ENCODE results near the gene GDPGP1.
"Not testable (repeated sequence)": the region's sequence is repeated elsewhere in the genome, so short reads cannot be mapped to it uniquely, and the experiment has no call there.

The GDPGP1 gene

DNA sequence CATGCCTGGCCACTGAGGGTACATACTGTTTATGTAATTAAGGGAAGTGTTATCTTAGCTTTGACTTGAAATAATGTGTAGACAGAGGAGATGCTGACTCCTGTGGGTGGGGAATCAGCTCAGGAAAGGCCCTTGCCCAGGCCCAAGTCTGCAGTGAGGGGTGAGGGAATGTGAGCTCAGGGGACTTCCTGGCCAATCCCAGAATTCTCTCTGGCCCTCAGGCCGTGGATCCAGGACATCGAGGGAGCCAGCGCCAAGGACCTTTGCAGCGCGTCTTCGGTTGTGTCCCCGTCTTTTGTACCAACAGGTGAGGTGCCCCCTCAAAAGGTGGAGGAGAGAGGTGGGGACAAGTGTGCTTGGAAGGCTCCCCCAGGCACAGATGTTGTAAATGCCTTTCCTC, 6.7 kb upstream of the GDPGP1 start:
- no peak for DNase-seq

DNA sequence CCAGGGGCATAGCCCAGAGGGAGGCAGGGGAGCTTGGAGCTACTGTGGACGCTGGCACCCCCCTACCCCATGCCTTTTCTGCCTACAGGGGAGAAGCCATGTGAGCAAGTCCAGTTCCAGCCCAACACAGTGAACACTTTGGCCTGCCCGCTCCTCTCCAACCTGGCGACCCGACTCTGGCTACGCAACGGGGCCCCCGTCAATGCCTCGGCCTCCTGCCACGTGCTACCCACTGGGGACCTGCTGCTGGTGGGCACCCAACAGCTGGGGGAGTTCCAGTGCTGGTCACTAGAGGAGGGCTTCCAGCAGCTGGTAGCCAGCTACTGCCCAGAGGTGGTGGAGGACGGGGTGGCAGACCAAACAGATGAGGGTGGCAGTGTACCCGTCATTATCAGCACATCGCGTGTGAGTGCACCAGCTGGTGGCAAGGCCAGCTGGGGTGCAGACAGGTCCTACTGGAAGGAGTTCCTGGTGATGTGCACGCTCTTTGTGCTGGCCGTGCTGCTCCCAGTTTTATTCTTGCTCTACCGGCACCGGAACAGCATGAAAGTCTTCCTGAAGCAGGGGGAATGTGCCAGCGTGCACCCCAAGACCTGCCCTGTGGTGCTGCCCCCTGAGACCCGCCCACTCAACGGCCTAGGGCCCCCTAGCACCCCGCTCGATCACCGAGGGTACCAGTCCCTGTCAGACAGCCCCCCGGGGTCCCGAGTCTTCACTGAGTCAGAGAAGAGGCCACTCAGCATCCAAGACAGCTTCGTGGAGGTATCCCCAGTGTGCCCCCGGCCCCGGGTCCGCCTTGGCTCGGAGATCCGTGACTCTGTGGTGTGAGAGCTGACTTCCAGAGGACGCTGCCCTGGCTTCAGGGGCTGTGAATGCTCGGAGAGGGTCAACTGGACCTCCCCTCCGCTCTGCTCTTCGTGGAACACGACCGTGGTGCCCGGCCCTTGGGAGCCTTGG, 5.9 kb upstream of the GDPGP1 start:
- DNase-seq: no peak

- no peak for DNase-seq
Observed at GRCh38 chr15:90228960-90229359, 5.0 kb upstream of the GDPGP1 start.

GRCh38 chr15:90230071-90230494, 3.9 kb upstream of the GDPGP1 start:
- no peak for DNase-seq

DNA sequence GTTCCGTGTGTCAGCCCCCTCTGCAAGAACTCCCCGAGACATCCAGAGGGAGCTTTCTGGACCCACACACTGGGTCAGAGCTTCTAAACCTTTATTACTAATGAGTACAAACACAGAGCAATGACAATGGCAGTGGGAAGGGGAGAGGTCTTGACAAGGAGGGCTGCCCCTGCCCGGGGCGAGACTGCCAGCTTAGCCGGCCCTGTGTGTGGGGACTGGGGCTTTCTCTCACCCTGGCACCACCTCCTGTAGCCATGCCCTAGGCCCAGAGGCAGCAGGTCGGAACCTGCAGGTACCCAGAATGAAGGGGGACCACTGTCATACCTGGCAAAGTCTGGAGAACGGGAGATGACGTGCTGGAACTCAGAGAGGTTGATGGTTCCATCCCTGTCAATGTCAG, 3.4 kb upstream of the GDPGP1 start:
- no peak for DNase-seq

- DNase-seq: no peak
Observed at GRCh38 chr15:90231028-90232017, 2.7 kb upstream of the GDPGP1 start.

- DNase-seq: no peak
Observed at GRCh38 chr15:90232196-90232595, 1.8 kb upstream of the GDPGP1 start.

DNA sequence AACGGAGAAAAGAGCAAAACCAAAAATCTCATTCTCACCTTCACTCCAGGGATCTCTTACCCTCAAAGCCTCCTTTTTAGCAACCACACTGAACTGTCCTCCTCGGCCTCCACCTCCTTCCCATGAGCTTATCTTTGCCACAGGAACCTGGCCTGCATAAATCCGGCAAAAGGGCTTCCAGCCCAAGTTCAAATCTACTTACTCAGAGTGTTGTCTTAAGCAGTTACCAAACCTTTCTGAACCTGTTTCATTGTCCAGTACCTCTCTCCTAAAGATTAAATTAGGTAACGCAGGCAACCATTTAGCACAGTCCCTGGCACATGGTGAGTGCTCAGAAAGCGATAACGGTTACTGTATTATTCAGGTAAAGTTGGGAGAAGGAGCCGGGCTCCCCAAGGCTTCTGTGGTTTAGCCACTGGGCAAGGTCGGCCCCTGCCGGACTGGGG, 1.0 kb upstream of the GDPGP1 start:
- no peak for DNase-seq

DNA sequence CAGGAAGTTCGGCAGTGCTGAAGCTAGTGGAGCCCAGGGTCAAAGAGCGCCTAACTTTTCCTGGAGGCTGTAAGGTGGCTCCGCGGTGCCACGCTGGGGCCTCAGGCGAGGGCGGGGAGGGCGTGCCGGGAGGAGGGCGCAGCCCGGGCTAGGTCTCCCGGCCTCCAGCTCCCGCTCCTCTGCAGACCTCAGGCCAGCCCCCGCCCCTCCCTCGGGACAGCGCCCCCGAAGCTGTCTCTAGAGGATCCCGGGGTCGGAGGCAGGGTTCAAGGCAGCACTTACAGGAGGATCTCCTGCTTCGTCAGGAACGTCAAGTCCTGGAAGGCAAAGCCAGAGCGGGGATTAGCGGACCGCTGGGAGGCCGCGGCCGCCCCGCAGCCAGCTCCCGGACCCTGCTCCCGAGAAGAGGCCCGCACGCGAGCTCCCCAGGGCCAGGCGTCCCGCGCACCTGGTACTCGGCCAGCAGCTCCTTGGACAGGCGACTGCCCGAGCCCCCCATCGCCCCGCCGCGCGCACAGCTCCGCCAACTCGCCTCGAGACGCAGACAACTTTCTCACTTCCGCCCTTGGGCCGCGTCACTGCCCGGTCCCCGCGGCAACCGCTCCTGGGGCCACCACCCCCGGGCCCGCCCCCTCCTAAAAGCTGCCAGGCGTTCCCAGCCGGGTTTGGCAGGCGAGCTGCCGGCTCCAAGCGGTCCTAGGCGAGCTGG, 468 bp upstream of the GDPGP1 start, which contains the start of gene CIB1:
Gene CIB1, minus strand, starts transcription at position 555 of the 709 bp plus-strand sequence. Its CDS starts 56 bp downstream, at position 499.
- DNase-seq: peak; percentile 69

DNA sequence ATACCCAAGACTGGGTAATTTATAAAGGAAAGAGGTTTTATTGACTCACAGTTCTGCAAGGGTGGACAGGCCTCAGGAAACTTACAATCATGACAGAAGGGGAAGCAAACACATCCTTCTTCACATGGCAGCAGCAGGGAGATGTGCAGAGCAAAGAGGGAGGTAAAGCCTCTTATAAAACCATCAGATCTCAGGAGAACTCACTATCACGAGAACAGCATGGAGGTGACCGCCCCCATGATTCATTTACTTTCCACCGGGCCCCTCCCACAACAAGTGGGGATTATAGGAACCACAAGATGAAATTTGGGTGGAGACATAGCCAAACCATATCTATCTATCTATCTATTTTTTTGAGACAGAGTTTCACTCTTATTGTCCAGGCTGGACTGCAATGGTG, 5.4 kb downstream of the GDPGP1 start:
- no peak for DNase-seq

GRCh38 chr15:90240856-90241255, 6.8 kb downstream of the GDPGP1 start:
- no peak for DNase-seq

GRCh38 chr15:90241343-90242192, 7.6 kb downstream of the GDPGP1 start:
- DNase-seq: no peak

DNA sequence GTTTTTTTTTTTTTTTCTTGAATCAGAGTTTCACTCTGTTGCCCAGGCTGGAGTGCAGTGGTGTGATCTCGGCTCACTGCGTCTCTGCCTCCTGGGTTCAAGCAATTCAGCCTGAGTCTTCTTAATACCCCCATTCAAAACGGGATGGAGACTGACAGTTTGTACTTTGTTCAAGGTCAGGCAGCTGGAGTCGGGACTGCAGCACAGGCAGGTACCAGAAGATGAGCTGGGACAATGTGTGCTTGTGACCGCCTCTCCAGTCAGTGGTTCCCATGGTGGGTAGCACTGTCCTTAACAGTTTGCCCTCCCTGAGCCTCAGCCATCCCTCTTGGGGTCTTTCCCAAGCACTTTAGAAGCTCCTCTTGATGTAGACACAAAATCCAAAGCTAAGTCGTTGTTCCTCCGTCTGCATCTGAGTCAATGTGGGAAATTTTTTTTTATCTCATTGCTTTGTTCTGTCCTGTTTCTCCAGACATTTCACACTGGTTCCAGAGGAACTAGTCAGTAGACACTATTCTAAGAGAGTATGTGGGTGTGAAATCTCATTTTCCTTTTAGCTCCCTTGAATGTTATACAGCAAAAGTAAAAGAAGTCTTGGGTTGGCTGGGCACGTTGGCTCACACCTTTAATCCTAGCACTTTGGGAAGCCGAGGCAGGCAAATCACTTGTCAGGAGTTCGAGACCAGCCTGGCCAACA, 10.1 kb downstream of the GDPGP1 start:
- DNase-seq: no peak

GRCh38 chr15:90248789-90249202, 14.8 kb downstream of the GDPGP1 start:
- DNase-seq: no peak

- peak; percentile 89 for DNase-seq
Observed at GRCh38 chr15:90249203-90249863, 15.3 kb downstream of the GDPGP1 start, which contains the start of gene TTLL13. Gene TTLL13, plus strand, starts transcription at chr15:90249556. Its CDS starts 1,075 bp downstream, at chr15:90250631.

- DNase-seq: no peak
Observed at GRCh38 chr15:90257776-90258175, 23.8 kb downstream of the GDPGP1 start.

DNA sequence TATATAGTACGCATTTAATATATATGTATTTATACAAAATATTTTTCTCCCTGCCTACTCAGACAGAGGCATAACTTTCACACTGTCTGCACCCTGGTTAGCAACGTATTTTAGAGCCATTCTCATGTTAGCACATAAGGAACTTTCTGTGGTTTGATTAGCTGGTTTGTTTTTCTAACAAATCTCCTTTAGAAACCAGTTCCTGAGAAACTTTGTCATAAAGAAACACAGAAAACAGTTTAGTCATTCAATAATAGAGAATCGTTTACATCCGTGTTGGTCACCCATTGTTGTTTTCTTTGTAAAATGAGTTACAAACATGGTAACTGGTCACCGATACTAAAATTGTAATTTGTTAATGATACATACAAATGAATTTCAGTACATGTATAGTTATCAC, 25.5 kb downstream of the GDPGP1 start:
- no peak for DNase-seq

DNA sequence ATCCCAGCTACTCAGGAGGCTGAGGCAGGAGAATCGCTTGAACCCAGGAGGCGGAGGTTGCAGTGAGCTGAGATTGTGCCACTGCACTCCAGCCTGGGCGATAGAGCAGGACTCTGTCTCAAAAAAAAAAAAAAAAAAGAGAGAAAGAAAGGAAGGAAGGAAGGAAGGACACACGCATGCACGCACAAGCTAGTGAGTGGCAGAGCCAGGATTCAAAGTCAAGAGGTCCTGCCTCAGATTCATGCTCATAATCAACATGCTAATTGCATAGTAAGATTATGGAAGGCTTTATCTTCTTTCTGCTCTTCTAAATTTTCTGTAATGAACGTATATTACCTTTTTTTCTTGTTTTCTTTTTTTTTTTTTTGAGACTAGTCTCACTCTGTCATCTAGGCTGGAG, 26.7 kb downstream of the GDPGP1 start:
- not testable (repeated sequence) for DNase-seq

GRCh38 chr15:90261811-90262210, 27.8 kb downstream of the GDPGP1 start:
- DNase-seq: no peak

- DNase-seq: no peak
Observed at GRCh38 chr15:90262426-90262825, 28.4 kb downstream of the GDPGP1 start.
